ENCODE results near the gene GALNT17.

GALNT17 gene

GRCh38 chr7:71547426-71547825 is 415.5 kb downstream of the GALNT17 start:
- Histone ChIP-seq H3K27ac (no peak overlapping the region), H3K4me1 (no peaks in the 10 kb centered on the region), H3K4me3 (no peak overlapping the region), H3K36me3 (no peaks in the 10 kb centered on the region), H4K20me1 (no peaks in the 10 kb centered on the region), H3K9ac (no peak overlapping the region), H3K9me3 (replicated peaks in 1 of 11) (peaks cover 7 to 22% (median 18%) of the 10 kb centered on the region in 11 experiments; a peak in 20 of 22 replicates), H3K27me3 (no peaks in the 10 kb centered on the region), H3K4me2 (no peak overlapping the region)
- TF ChIP-seq Cebpa-rat (IDR thresholded peaks at IDR 0.05) = no peak

DNA sequence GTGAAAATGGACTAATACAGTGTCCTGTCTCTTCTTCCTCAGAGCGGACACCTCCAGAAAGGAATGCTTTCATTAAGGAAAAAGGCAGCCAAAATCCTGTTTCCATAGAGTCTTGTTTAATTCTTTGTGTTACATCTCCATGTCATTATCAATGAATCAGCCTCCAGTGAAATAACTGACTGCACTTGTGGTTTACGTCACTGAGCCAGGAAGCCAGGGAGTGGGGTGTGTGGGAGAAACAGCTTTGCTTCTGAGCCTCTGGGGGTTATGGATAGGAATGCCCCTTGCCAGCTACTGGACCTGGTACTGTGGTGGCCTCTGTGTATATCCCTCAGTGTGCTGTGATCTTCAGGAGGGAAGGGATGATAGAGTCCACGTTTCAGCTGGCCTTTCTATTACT is 416.8 kb downstream of the GALNT17 start:
- no peak overlapping the region for H3K4me3 ChIP-seq
- H3K9ac ChIP-seq = no peak overlapping the region
- no peak overlapping the region for H3K4me2 ChIP-seq
- H3K9me3 ChIP-seq (replicated peaks in 1 of 11) = peaks cover 7 to 25% (median 20%) of the 10 kb centered on the region in 11 experiments; a peak in 20 of 22 replicates
- H3K36me3 ChIP-seq = no peaks in the 10 kb centered on the region
- no peaks in the 10 kb centered on the region for H3K4me1 ChIP-seq
- no peaks in the 10 kb centered on the region for H4K20me1 ChIP-seq
- TF ChIP-seq Cebpa-rat (IDR thresholded peaks at IDR 0.05) = no peak
- no peaks in the 10 kb centered on the region for H3K27me3 ChIP-seq
- H3K27ac ChIP-seq = no peak overlapping the region

GRCh38 chr7:71553306-71553705 is 421.4 kb downstream of the GALNT17 start:
- Histone ChIP-seq H3K4me1 (no peaks in the 10 kb centered on the region), H3K27me3 (no peaks in the 10 kb centered on the region), H3K9me3 (replicated peaks in 1 of 11) (peaks cover 11 to 34% (median 22%) of the 10 kb centered on the region in 11 experiments; a peak in 21 of 22 replicates), H3K27ac (no peak overlapping the region), H3K9ac (no peak overlapping the region), H3K36me3 (no peaks in the 10 kb centered on the region), H3K4me3 (no peak overlapping the region), H4K20me1 (no peaks in the 10 kb centered on the region), H3K4me2 (no peak overlapping the region)
- TF ChIP-seq Cebpa-rat (IDR thresholded peaks at IDR 0.05) = no peak

DNA sequence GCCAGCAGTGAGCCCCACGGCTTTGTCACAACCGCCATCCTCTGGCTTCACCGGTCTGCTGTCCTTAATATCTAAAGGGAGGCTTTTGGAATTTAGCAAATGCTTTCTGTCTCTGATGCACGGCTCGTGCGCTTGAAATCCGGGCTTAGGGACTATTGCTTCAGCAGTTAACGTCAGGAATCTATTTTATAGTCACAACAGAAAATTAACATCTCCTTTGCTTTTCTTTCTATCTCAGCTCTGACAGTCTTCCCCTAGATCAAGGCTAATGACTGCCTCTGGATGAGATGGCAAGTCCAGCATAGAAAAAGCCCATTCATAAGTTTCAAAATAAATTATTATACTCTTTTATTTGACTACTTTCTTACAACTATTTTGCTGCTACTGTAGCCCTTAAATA is 423.8 kb downstream of the GALNT17 start:
- Histone ChIP-seq H4K20me1 (no peaks in the 10 kb centered on the region), H3K9ac (no peak overlapping the region), H3K27ac (no peak overlapping the region), H3K9me3 (replicated peaks in 1 of 11) (peaks cover 11 to 33% (median 16%) of the 10 kb centered on the region in 11 experiments; a peak in 21 of 22 replicates), H3K4me3 (no peak overlapping the region), H3K36me3 (no peaks in the 10 kb centered on the region), H3K4me2 (no peak overlapping the region), H3K27me3 (no peaks in the 10 kb centered on the region), H3K4me1 (peaks cover 0 to 9% (median 3%) of the 10 kb centered on the region in 10 experiments; a peak in 5 of 20 replicates)
- no peak for TF ChIP-seq Cebpa-rat (IDR thresholded peaks at IDR 0.05)

GRCh38 chr7:71558806-71559613 is 427.1 kb downstream of the GALNT17 start:
- TF ChIP-seq Cebpa-rat (IDR thresholded peaks at IDR 0.05) = no peak
- Histone ChIP-seq H3K36me3 (no peaks in the 10 kb centered on the region), H3K4me2 (no peak overlapping the region), H4K20me1 (no peaks in the 10 kb centered on the region), H3K9ac (0 out of 22 replicates have a peak overlapping the region, but pooled peaks of 1 of the 11 experiments have one; percentile 11), H3K4me1 (peaks cover 0 to 9% (median 3%) of the 10 kb centered on the region in 10 experiments; a peak in 5 of 20 replicates), H3K9me3 (replicated peaks in 1 of 11) (peaks cover 0 to 7% (median 0%) of the 10 kb centered on the region in 11 experiments; a peak in 2 of 22 replicates), H3K27ac (no peak overlapping the region), H3K4me3 (no peak overlapping the region), H3K27me3 (no peaks in the 10 kb centered on the region)

GRCh38 chr7:71560354-71560995 is 428.5 kb downstream of the GALNT17 start:
- Histone ChIP-seq H3K4me2 (no peak overlapping the region), H3K4me1 (peaks cover 0 to 9% (median 3%) of the 10 kb centered on the region in 10 experiments; a peak in 5 of 20 replicates), H3K9me3 (replicated peaks in 1 of 11) (no peaks in the 10 kb centered on the region), H4K20me1 (no peaks in the 10 kb centered on the region), H3K4me3 (no peak overlapping the region), H3K9ac (no peak overlapping the region), H3K36me3 (no peaks in the 10 kb centered on the region), H3K27me3 (no peaks in the 10 kb centered on the region), H3K27ac (no peak overlapping the region)
- TF ChIP-seq Cebpa-rat (IDR thresholded peaks at IDR 0.05) = no peak

DNA sequence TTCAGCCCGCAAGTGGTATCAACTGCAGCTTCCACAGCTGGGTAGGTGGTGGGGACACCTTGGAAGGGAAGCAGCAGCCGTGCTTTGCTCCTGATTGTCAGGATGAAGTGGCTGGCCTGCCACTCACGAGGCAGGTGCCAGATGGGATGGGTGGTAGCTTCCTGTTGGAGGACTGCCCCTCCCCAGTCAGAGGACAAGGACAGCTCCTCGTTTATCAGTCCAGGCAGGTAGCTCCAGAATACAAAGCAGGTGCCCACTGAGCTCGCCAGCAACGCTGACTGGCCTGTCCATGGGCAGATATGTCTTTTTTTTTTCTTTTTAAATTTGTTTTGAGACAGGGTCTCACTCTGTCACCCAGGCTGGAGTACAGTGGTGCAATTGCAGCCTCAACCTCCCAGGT is 431.3 kb downstream of the GALNT17 start:
- Histone ChIP-seq H3K9me3 (replicated peaks in 1 of 11) (no peaks in the 10 kb centered on the region), H3K4me1 (peaks cover 0 to 9% (median 3%) of the 10 kb centered on the region in 10 experiments; a peak in 5 of 20 replicates), H3K4me2 (no peak overlapping the region), H3K27me3 (no peaks in the 10 kb centered on the region), H4K20me1 (no peaks in the 10 kb centered on the region), H3K4me3 (no peak overlapping the region), H3K27ac (no peak overlapping the region), H3K9ac (no peak overlapping the region), H3K36me3 (no peaks in the 10 kb centered on the region)
- no peak for TF ChIP-seq Cebpa-rat (IDR thresholded peaks at IDR 0.05)

DNA sequence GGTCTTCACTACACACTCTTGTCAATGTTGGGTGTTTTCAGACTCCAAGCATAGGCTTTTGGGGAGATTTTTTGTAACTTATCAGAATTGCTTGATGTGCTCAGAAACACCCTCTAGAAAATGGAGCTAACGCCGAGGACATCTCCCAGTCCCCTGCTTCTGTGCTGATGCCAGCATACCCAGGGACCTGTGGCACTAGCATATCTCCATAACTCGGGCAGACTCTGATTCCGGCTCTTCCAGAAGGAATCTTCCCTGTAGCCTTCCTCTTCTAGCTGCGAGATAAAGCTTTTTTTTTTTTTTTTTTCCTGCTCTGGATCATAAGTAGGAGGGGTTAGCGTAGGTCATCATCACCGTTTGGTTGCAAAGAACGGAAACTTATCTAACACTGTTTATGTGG is 434.4 kb downstream of the GALNT17 start:
- no peak for TF ChIP-seq Cebpa-rat (IDR thresholded peaks at IDR 0.05)
- H3K27ac ChIP-seq = no peak overlapping the region
- H3K9me3 ChIP-seq (replicated peaks in 1 of 11) = peaks cover 0 to 7% (median 0%) of the 10 kb centered on the region in 11 experiments; a peak in 2 of 22 replicates
- no peaks in the 10 kb centered on the region for H3K27me3 ChIP-seq
- no peak overlapping the region for H3K4me3 ChIP-seq
- no peak overlapping the region for H3K9ac ChIP-seq
- no peaks in the 10 kb centered on the region for H3K4me1 ChIP-seq
- H3K4me2 ChIP-seq = no peak overlapping the region
- no peaks in the 10 kb centered on the region for H4K20me1 ChIP-seq
- H3K36me3 ChIP-seq = no peaks in the 10 kb centered on the region

GRCh38 chr7:71566991-71567390 is 435.0 kb downstream of the GALNT17 start:
- Histone ChIP-seq H3K9ac (no peak overlapping the region), H3K9me3 (replicated peaks in 1 of 11) (peaks cover 0 to 7% (median 0%) of the 10 kb centered on the region in 11 experiments; a peak in 2 of 22 replicates), H3K27me3 (no peaks in the 10 kb centered on the region), H4K20me1 (no peaks in the 10 kb centered on the region), H3K4me2 (no peak overlapping the region), H3K4me1 (no peaks in the 10 kb centered on the region), H3K4me3 (no peak overlapping the region), H3K36me3 (no peaks in the 10 kb centered on the region), H3K27ac (no peak overlapping the region)
- no peak for TF ChIP-seq Cebpa-rat (IDR thresholded peaks at IDR 0.05)

Data from BLaER1 treated with 17β-estradiol and CSF1 and Interleukin-3, amounts not matched to agents 10 nM and 100 nM (cell line).